ENCODE data around the gene AIFM3. TPM values are rescaled to one million over a fixed set of nuclear protein-coding genes. Genes with fewer than 3 reads are reported as not detected.

AIFM3 gene
- total and polyA plus RNA-seq, 4 donors: 0.38 to 1.1 (median 0.63) TPM

GRCh38 chr22:20985720-20986119 is 18.7 kb downstream of the AIFM3 start:
- no peak overlapping the region for H3K9ac ChIP-seq (ENCODE audit: low read depth in 1 of 2, low read length in 2 of 2)
- 95% methylated on average over 7 of the region's 7 CpGs for WGBS

More at GRCh38 chr22:20985720-20986119, 18.7 kb downstream of the AIFM3 start:
- no peak for TF ChIP-seq JUND (IDR thresholded peaks at IDR 0.05)
- TF ChIP-seq FOXA2 (IDR thresholded peaks at IDR 0.05): no peak
- no peak for TF ChIP-seq RXRA (IDR thresholded peaks at IDR 0.05)
- no peak for TF ChIP-seq MAX (IDR thresholded peaks at IDR 0.05)
- TF ChIP-seq EGR1 (IDR thresholded peaks at IDR 0.05; ENCODE audit: low read depth in 2 of 2): no peak
- TF ChIP-seq, protein P1, sequence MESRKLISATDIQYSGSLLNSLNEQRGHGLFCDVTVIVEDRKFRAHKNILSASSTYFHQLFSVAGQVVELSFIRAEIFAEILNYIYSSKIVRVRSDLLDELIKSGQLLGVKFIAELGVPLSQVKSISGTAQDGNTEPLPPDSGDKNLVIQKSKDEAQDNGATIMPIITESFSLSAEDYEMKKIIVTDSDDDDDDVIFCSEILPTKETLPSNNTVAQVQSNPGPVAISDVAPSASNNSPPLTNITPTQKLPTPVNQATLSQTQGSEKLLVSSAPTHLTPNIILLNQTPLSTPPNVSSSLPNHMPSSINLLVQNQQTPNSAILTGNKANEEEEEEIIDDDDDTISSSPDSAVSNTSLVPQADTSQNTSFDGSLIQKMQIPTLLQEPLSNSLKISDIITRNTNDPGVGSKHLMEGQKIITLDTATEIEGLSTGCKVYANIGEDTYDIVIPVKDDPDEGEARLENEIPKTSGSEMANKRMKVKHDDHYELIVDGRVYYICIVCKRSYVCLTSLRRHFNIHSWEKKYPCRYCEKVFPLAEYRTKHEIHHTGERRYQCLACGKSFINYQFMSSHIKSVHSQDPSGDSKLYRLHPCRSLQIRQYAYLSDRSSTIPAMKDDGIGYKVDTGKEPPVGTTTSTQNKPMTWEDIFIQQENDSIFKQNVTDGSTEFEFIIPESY (IDR thresholded peaks at IDR 0.05): no peak
- TF ChIP-seq GABPA (IDR thresholded peaks at IDR 0.05 in 1 of 2, conservative IDR thresholded peaks at IDR 0.05 in 1 of 2): no peak
- no peak for TF ChIP-seq FOXA1 (IDR thresholded peaks at IDR 0.05)
- no peak for TF ChIP-seq NR2F2 (IDR thresholded peaks at IDR 0.05)
- no peak for TF ChIP-seq CTCF (IDR thresholded peaks at IDR 0.05; ENCODE audit: low read depth, low read length, missing input control)
- no peak for TF ChIP-seq RAD21 (IDR thresholded peaks at IDR 0.05)
- TF ChIP-seq, protein P2, sequence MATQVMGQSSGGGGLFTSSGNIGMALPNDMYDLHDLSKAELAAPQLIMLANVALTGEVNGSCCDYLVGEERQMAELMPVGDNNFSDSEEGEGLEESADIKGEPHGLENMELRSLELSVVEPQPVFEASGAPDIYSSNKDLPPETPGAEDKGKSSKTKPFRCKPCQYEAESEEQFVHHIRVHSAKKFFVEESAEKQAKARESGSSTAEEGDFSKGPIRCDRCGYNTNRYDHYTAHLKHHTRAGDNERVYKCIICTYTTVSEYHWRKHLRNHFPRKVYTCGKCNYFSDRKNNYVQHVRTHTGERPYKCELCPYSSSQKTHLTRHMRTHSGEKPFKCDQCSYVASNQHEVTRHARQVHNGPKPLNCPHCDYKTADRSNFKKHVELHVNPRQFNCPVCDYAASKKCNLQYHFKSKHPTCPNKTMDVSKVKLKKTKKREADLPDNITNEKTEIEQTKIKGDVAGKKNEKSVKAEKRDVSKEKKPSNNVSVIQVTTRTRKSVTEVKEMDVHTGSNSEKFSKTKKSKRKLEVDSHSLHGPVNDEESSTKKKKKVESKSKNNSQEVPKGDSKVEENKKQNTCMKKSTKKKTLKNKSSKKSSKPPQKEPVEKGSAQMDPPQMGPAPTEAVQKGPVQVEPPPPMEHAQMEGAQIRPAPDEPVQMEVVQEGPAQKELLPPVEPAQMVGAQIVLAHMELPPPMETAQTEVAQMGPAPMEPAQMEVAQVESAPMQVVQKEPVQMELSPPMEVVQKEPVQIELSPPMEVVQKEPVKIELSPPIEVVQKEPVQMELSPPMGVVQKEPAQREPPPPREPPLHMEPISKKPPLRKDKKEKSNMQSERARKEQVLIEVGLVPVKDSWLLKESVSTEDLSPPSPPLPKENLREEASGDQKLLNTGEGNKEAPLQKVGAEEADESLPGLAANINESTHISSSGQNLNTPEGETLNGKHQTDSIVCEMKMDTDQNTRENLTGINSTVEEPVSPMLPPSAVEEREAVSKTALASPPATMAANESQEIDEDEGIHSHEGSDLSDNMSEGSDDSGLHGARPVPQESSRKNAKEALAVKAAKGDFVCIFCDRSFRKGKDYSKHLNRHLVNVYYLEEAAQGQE (IDR thresholded peaks at IDR 0.05): no peak
- no peak for TF ChIP-seq YY1 (IDR thresholded peaks at IDR 0.05)
- TF ChIP-seq HNF4A (conservative IDR thresholded peaks at IDR 0.05): no peak
- no peak for TF ChIP-seq ATF3 (IDR thresholded peaks at IDR 0.05)
- TF ChIP-seq SP1 (IDR thresholded peaks at IDR 0.05): no peak
- TF ChIP-seq TAF1 (conservative IDR thresholded peaks at IDR 0.05): no peak
- TF ChIP-seq HNF4G (IDR thresholded peaks at IDR 0.05): no peak
- H3K4me1 ChIP-seq (ENCODE audit: control insufficient read depth in 4 of 4, insufficient read depth in 4 of 4, low read length in 3 of 4): peaks cover 0 to 22% (median 18%) of the 10 kb centered on the region in 4 donors
- no peaks in the 10 kb centered on the region for H3K9me3 ChIP-seq (ENCODE audit: control insufficient read depth in 4 of 4, low read length in 3 of 4)
- no peaks in the 10 kb centered on the region for H3K27me3 ChIP-seq (ENCODE audit: control insufficient read depth in 4 of 4, insufficient read depth in 4 of 4, low read length in 3 of 4)
- DNase-seq (ENCODE audit: low spot score): no peak
- H3K4me3 ChIP-seq (ENCODE audit: low read depth in 1 of 3, low read length in 3 of 3): no peak overlapping the region
- H3K27ac ChIP-seq (ENCODE audit: low read depth in 1 of 2, low read length in 2 of 2): no peak overlapping the region
- H3K36me3 ChIP-seq (ENCODE audit: control insufficient read depth in 4 of 4, insufficient read depth in 3 of 4, low read depth in 1 of 4, low read length in 3 of 4): peaks cover 4 to 19% (median 5%) of the 10 kb centered on the region in 4 donors

All from liver (tissue), 9 donors.